H1 (cell line): Measurements from ENCODE around the gene MUC22. TPM values are rescaled to one million over a fixed set of nuclear protein-coding genes. Genes with fewer than 3 reads are reported as not detected.

Experiments
- ASH2L ChIP-seq: fragments of 200-600, 300-600 bp; sonication (generic); IDR thresholded peaks from one replicate; pipeline ENCODE4 v1.7.1; 2017; ENCODE audit warnings: low read length
- BCL11A ChIP-seq, 2 experiments: IDR thresholded peaks; one replicate each; pipeline ENCODE4 v1.6.1; 2011; ENCODE audit warnings: low read depth in 2 of 2, low read length in 2 of 2, mild to moderate bottlenecking in 2 of 2
- EZH2 ChIP-seq: fragments of 200-600 bp; sonication (generic); IDR thresholded peaks from 2 replicates; pipeline ENCODE4 v1.7.1; 2012; ENCODE audit warnings: low read depth, mild to moderate bottlenecking, moderate library complexity, low read length, inconsistent platforms; ENCODE audit not compliant: severe bottlenecking
- FOSL1 ChIP-seq: IDR thresholded peaks from 2 replicates; pipeline ENCODE4 v1.6.1; 2011; ENCODE audit warnings: mild to moderate bottlenecking, low read depth, low read length, moderate library complexity; ENCODE audit not compliant: insufficient read depth
- KDM1A ChIP-seq: fragments of 200-600, 300-600 bp; sonication (generic); IDR thresholded peaks from 2 replicates; pipeline ENCODE4 v1.7.1; 2016; ENCODE audit warnings: mild to moderate bottlenecking, low read length, borderline replicate concordance
- SIRT6 ChIP-seq: IDR thresholded peaks from one replicate; pipeline ENCODE4 v1.7.1; 2012; ENCODE audit warnings: low read length, inconsistent platforms
- SIX5 ChIP-seq: IDR thresholded peaks from 2 replicates; pipeline ENCODE4 v1.6.1; 2011; ENCODE audit warnings: mild to moderate bottlenecking, low read depth, low read length
- SUZ12 ChIP-seq: fragments of 200-600 bp; sonication (generic); IDR thresholded peaks from 2 replicates; pipeline ENCODE4 v1.6.1; 2012; ENCODE audit warnings: mild to moderate bottlenecking, inconsistent platforms, low read length, moderate library complexity, mixed read lengths
- polyA plus RNA-seq, 7 experiments: library from polyadenylated mRNA; depleted of rRNA in 3 of 7; stranded (reverse) in 5 of 7; unstranded in 2 of 7; fragments of >200 nt in 5 of 7; fragments of 200-250 nt in 2 of 7; gene quantifications; 1 replicate in 5 of 7; 2 replicates in 1 of 7; 4 replicates in 1 of 7; pipeline versions ENCODE4 v1.2.1 to v1.2.3, GENCODE V29; 2011 to 2013; ENCODE audit warnings: missing spikeins in 2 of 7, mixed read lengths in 2 of 7
- total RNA-seq: library from RNA; stranded (reverse); fragmentation: NEBNext Ultra II Directional; extraction: Animal tissue kit (Norgen Biotek cat#: 25700); gene quantifications from 2 replicates; pipeline ENCODE4 v1.2.1, GENCODE V29; 2021

The MUC22 gene
- total and polyA plus RNA-seq, 2 of the 8 experiments (the other 6 are each of a cell fraction or from before 2014, with no cell fraction given) = 0.02 TPM; not detected in 1

DNA sequence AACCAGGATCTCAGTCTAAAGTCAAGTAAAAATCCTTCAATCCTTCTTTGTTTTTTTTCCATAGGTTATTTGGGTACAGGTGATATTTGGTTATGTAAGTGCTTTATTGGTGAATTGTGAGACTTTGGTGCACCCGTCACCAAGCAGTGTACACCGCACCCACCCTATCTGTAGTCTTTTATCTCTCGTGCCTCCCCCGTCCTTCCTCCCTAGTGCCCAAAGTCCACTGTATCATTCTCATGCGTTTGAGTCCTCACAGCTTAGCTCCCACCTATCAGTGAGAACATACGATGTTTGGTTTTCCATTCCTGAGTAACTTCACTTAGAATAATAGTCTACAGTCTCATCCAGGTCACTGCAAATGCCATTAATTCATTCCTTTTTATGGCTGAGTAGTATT is 879 bp downstream of the MUC22 start (continued):
- TF ChIP-seq EZH2 (no peak), BCL11A (IDR thresholded peaks at IDR 0.05; ENCODE audit: low read depth in 2 of 2, low read length in 2 of 2) (no peak), SIX5 (no peak), SIRT6 (no peak), KDM1A (no peak), ASH2L (no peak), SUZ12 (no peak), FOSL1 (no peak)
- TF ChIP-seq, all 59 proteins: peak for 0
